Skin epidermis (tissue), 12 donors: Measurements from ENCODE around the gene RAB3B.
"Not testable (repeated sequence)": the region's sequence is repeated elsewhere in the genome, so short reads cannot be mapped to it uniquely, and the experiment has no call there.

Experiments used
- H3K27ac ChIP-seq, 21 experiments: fragments of 200-600 bp; sonication (generic) in 11 of 21; one replicate each; pipeline ENCODE4 v1.5.0; 2020; ENCODE audit warnings: mild to moderate bottlenecking in 3 of 21, inconsistent platforms in 2 of 21, moderate library complexity in 2 of 21
- H3K4me3 ChIP-seq, 7 experiments: fragments of 200-600 bp; sonication (generic) in 2 of 7; one replicate each; pipeline ENCODE4 v1.5.0; 2020; ENCODE audit warnings: inconsistent platforms in 2 of 7, mild to moderate bottlenecking in 2 of 7, moderate library complexity in 1 of 7

RAB3B gene

DNA sequence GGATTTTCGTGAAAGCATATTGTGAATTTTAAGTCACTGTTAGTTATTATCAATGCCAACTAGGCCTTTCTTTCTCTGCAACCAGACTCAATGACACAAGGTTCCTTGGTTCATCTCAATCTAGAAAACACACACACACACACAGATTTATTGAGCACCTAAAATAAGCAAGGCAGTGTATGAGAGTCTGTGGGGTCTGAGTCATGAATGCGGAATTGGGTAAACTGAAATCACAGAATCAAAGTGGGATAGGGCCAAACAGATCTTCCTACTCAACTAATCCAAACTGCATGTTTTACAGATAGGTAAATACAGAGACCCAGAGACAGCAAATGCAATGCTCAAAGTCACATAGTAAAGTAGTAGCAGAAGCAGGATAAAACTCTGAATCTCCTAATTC lies 63.5 kb downstream of the RAB3B start:
- Histone ChIP-seq H3K4me3 (no peak overlapping the region), H3K27ac (no peak overlapping the region)

DNA sequence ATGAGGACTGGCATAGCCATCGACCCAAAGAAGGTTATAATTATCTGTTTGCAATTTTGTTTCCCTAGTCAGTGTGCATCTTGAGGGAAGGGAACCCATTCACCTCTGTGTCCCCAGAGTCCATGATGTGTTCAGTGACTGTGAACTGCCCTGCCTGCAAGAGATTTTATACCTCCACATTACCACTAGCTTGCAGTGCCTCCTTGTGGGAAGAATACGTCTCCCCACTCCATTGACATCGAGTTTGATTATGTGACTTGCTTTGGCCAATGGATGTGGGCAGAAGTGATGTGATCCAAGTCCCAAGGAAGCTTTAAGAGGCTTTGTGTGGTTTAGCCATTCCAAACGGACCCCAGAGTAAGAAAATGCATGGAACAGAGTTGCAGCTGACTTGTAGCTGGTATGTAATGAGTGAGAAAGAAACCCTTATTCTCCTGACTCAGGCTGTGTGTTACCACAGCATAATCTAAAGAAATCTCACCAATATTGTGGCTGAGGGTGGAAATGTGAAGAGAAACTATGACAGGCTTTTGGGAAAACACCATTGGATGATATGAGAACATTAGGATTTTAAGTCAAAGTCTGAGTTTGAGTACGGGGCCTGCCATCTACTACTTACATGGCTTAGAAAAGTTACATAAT lies 64.2 kb downstream of the RAB3B start:
- no peak overlapping the region for H3K4me3 ChIP-seq
- no peak overlapping the region for H3K27ac ChIP-seq

DNA sequence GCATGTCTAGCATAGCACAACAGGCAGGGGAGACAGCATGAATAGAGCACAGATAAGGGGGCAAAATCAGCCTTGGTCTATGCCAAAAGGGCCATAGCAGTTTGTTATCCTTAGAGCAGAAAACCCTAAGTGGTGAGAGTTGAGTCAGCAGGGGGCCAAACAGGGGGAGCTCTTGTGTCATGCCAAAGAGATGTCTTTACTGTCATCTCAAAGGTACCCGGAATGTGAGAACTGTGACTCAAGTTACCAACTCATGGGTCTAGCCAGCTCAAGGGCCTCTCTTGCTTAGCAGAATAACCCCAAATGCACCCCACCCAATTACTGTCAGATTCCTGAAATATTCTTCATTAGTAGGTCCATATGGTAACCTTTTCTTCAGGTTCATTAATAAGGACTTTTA lies 66.0 kb downstream of the RAB3B start:
- Histone ChIP-seq H3K27ac (no peak overlapping the region), H3K4me3 (no peak overlapping the region)

DNA sequence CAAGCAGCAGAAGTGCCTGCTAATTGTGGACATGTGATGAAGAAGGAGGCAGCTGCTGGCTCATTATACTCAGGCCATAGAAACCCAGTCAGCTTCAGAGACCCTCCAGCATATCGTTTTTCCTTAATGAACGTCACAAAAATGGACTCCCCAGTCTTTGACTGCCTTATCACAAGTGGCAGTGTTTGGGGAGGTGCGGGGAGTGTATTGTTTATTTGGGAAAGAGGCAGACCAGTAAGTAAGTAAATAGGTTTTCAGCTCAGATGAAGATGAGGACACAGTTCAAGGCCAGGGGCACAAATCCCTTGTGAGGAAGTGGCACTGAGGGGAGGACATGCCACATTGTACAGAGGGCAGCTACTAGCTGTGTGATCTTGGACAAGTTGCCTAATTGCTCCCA lies 68.5 kb downstream of the RAB3B start:
- no peak overlapping the region for H3K27ac ChIP-seq
- H3K4me3 ChIP-seq = no peak overlapping the region

DNA sequence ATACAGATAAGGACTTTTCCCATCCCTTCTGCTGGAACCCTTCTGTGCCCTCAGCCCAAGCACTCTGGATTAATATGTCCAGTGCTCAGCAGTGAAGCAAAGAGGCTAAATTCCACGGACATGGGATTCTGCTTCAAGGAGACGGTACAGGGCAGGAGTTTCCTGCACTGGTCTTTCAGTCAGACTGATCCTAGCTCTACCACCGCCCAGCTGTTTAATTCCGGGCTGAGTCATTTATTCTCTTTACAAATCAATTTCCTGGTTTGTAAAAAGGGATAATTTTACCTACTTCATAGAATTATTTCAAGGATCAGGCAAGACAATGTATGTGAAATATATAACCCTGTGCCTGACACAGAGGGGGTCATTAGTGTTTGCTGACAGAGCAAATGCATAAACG lies 70.4 kb downstream of the RAB3B start:
- H3K4me3 ChIP-seq = no peak overlapping the region

DNA sequence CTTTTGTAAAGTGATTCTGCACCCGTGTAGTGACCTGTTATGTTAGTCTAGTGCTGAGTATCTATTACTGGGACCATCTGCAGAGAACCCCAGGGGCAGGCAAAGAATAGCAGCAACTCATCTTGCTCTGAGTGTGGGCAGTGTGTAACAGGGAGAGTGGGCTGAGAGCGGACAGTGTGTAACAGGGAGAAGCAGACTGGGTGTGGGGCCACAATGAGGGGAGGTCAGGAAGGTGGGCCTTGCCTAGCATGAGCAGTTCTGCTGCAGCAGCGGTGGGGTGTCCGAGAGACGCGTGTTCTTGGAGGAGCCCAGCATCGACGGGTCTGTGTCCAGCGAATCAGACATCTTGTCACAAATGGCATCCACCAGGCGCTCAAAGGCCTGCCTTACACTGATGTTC lies 70.8 kb downstream of the RAB3B start:
- Histone ChIP-seq H3K4me3 (no peak overlapping the region), H3K27ac (no peak overlapping the region)

More for the DNA sequence above, 70.4 kb downstream of the RAB3B start:
- H3K27ac ChIP-seq = no peak overlapping the region

DNA sequence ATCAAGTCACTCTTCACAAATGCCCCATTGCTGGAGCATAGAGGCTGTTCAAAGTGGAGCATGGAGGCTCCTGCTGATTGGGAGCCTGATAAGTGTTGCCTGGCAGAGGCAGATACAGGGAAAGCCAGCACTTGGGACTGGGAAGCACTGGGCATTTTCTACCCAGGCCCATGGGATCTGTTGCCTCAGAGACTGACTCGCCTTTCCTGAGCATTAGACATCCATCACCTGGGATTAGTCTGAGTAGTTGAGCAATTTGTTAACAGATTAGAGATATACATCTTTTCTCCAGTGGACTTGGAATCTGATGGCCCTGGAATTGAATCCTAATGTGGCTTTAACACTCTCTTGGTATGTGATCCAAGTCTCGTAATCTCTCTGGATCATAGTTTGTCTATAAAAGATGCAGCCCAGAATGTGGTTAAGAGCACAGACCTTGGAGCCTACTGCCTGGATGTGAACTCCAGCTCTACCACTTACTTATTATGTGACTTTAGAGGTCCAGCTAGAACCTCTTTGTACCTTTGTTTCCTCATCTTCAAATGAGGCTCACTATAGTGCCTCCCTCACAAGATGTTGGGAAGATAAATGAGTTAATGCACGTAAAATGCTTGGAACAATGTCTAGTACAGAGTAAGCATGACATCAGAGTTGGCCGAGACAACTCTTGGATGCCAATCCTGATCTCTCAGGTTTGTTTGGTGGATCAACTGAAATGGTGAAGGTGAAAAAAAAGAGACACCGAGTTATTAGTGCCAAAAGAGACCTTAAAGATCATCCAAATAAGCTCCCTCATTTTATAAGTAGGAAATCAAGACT lies 73.7 kb downstream of the RAB3B start:
- Histone ChIP-seq H3K27ac (no peak overlapping the region), H3K4me3 (no peak overlapping the region)

DNA sequence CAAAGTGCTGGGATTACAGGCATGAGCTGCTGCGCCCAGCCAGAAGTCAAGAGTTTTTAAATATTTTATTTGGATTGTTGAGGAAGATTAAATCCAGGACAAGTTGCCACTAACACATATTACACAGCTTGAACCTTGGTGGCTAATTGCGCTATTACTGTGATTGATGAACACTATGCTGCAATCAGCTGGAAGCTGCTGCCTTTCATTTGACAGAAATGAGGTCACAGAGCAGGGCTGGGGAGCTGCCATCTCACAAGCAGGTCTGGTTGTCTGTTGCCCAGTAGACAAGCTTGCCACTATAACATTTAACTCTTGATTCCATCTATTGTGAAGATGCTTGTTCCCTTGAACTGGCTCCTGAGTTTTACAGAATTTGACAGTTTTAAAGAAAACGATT lies 74.5 kb downstream of the RAB3B start:
- Histone ChIP-seq H3K27ac (no peak overlapping the region), H3K4me3 (no peak overlapping the region)

DNA sequence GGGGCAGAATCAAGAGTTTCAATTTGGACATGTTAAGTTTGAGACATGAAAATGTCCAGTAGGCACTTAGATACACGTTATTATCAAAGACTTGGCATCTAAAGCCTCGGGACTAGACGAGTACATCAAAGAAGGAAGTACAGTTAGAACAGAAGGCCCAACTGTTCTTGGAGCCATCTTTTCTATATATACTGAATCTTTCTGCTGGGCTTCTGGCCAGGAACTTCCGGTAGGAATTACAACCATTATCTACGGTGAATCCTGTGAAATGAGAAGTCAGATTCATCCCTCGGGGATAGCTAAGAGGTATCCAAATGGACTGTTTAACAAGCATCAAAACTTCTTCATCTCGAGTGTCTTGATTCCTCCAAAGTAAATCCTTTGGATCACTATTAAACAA lies 77.6 kb downstream of the RAB3B start:
- Histone ChIP-seq H3K4me3 (no peak overlapping the region), H3K27ac (no peak overlapping the region)

DNA sequence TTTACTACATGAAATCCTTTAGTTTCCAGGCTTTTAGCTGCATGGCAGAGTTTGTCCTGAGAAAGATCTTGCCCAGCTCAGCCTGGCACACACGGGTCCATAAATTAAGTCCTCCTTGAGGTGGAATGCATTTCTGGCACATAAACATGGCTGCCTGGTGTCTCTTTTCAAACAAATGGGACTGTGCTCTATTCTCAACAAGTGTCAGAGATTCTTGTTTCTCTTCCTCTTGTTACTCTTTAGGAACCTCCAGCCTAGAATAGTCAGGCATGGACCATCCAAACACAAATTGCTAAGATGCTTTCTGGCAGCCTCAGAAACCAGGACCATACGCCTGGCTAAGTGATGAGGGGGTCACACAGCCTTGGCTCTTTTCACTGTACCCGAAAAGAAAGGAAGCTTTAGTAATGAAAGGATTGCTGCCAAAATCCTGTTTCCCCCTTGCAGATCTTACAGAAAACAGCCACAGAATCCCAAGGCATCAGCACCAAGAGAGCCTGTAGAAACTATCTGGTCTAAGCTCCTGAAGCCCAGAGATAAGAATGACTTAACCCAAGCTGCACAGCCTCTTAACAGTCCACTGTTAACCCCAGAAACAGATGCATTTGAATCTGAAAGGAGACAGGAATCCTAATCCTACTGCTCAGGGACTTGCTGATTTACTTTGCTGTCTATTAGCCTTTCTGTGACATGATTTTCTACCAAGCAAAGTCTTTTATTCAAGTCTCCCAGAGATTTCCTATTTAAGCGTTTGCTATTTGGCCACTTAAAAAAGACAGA lies 80.1 kb downstream of the RAB3B start:
- H3K4me3 ChIP-seq = no peak overlapping the region
- no peak overlapping the region for H3K27ac ChIP-seq

DNA sequence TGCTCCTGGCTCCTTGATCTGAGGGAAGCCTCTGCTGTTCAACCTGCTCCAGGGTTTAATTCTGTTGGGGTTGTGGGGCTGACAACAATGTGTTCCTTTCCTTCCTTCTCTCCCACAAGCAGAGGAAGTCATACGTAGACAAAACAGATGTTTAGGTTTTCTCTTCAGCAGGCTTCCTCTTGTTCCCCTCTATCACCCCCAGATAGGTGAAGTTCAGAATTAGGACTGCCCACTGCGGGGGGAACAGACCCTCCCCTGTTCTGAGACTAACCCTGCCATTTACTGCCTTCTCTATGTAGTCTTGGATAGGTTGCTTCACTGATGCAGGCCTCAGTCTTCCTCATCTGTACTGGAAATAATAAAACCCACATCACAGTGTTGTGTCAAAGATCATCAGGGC lies 82.0 kb downstream of the RAB3B start:
- Histone ChIP-seq H3K4me3 (no peak overlapping the region), H3K27ac (no peak overlapping the region)

DNA sequence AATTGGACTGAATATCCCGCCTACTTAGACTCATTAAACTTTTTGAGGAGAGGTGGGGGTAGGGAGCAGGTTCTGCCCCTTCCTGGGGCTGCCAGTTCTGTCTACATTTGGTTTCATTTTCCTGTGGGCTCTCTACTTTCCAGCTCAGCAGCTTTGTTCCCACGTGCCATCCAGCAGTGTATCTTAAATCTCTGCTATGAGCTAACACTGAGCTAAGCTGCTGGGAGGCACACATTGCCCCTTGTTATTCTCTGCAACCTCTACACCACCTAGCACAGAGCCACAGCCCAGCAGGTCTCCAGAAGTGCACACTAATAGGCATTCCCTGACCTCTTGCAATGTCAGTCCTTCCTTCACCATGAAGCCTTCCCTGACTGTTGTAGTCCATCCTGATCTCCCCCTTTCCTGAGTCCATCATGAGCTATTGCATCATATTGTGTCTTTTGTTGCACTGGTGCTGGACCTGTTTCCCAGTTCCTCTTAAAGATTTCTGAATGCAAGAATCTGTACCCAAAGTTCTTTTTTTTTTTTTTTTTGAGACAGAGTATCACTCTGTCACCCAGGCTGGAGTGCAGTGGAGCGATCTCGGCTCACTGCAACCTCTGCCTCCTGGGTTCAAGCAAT lies 83.3 kb downstream of the RAB3B start:
- Histone ChIP-seq H3K4me3 (no peak overlapping the region), H3K27ac (no peak overlapping the region)

DNA sequence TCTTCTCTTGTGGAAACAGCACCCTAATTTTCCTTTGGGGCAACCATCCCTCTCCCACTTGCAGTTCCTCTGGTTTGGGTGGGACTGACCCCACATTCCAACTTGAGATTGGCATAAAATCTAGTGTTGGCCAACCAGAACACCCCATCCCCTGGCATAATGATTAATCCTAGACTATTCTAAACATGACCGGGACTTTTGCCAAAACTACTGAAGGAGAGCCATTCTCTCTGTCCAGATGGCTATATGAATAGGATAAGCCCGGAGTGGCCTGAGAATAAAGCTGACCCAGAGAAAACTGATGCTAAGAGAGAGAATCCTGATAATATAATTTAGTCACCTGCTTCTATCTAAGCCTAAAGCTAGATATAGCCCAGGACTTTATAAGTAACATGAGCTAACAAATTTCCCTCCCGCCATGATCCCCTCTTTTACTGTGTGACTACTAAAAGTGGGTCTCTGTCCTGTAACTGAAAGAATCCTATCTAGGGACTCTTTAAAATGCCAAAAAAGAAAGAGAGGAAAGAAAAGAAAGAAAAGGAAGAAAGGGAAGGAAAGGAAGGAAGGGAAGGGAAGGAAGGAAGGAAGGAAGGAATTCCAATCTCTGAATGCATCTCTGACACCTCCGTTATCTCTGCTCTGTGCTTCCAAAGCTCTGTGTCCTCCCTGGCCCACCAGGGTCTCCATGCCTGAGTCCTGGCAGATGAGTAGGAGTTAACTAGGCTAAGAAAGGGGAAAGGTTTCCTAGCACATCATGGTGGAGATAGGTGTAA lies 84.0 kb downstream of the RAB3B start:
- Histone ChIP-seq H3K4me3 (no peak overlapping the region), H3K27ac (no peak overlapping the region)

DNA sequence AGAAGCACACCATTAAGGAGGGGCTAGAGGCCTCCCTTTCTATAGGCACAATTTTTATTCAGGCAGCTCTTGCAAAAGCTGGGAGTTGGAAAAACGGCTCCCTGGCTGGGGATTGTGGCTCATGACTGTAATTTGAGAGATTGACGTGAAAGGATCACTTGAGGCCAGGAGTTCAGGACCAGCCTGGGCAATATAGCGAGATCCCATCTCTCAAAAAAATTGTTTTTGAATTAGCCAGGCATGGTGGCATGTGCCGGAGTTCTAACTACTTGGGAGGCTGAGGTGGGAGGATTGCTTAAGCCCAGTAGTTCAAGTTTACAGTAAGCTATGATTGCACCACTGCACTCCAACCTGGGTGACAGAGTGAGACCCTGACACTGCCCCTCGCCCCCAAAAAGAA lies 88.0 kb downstream of the RAB3B start:
- H3K27ac ChIP-seq = no peak overlapping the region

DNA sequence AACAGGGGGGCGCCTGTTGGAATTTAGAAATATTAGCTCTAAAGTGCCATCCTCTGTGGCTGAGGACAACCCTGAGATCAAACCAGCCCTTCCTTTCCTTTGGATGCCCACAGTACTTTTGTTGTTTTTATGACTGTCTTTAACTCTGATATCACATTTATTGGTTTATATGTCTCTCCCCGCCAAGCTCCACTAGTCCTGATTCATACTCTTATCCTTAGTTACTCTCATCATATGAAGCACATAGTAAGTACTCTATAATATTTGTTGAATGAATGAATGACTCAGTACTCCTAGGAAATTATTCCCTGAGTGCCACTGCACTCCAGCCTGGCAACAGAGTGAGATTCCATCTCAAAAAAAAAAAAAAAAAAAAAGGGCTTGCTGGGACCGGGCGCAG lies 89.3 kb downstream of the RAB3B start:
- Histone ChIP-seq H3K4me3 (no peak overlapping the region), H3K27ac (no peak overlapping the region)

More for the DNA sequence above, 88.0 kb downstream of the RAB3B start:
- H3K4me3 ChIP-seq = no peak overlapping the region

DNA sequence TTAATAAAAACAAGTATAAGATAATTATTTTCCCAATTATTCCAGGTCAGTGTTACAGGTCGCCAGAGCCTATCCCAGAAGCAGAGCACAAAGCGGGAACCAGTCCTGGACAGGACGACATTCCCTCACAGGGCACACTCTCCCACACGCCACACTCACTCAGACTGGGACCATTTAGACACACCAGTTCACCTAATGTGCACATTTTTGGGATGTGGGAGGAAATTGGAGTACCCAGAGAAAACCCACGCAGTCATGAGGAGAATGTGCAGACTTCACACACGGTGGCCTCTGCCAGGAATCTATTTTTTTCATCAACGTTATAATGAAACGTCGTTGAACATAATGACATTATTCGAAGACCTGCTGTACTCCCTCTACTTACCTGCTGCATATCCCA lies 91.5 kb downstream of the RAB3B start:
- Histone ChIP-seq H3K27ac (no peak overlapping the region), H3K4me3 (no peak overlapping the region)

DNA sequence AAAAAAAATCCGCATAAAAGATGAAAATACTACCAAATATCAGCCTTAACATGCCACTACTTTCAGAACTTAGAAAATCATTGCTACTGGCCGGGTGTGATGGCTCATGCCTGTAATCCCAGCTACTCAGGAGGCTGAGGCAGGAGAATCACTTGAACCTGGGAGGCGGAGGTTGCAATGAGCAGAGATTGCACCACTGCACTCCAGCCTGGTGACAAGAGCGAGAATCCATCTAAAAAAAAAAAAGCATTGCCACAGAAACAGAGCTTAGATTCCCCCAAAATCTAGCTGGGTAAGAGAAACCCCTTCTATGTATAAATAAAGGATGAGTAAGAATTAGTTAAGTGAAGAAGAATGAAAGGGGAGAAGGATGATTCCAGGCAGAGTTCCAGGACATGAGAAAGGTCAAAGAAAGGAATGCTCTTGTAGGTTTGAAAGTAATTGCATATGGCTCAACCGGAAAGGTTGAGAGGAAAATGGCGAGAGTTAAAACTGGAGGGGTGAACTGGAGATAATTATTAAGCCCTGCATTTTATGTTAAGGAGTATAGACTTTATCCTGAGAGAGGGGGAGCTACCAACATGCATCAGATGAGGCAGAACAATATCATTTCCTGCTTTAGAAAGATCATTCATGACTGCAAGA lies 92.3 kb downstream of the RAB3B start:
- no peak overlapping the region for H3K4me3 ChIP-seq
- H3K27ac ChIP-seq = no peak overlapping the region

DNA sequence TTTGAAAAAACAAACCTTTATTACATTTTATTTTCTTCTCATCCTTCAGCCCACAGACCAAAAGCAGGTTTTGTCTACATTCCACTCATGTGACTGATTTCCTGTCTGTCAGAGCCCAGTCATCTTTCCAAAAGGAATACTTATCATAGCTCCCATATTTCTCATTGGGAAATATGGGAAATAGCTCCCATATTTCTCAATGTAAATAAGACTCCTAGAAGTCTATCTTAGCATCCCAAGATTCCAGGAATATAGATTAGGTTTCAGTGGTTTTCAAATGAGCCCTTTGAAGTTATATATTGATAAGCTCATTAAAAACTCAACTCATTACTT lies 92.8 kb downstream of the RAB3B start:
- Histone ChIP-seq H3K27ac (no peak overlapping the region), H3K4me3 (no peak overlapping the region)

DNA sequence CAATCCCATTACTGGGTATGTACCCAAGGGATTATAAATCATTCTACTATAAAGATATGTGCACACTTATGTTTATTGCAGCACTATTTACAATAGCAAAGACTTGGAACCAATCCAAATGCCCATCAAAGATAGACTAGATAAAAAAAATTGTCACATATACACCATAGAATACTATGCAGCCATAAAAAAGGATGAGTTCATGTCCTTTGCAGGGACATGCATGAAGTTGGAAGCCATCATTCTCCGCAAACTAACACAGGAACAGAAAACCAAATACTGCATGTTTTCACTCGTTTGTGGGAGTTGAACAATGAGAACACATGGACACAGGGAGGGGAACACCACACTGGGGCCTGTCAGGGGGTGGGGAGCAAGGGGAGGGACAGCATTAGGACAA lies 95.8 kb downstream of the RAB3B start:
- H3K4me3 ChIP-seq, H3K27ac ChIP-seq: not testable (repeated sequence)
